ENCODE data around the gene ARFIP1.

Gene ARFIP1

GRCh38 chr4:152937336-152938236, 157.8 kb downstream of the ARFIP1 start:
- FAIRE-seq (no peak), DNase-seq (ENCODE audit: low spot score) (peak; percentile 19)

GRCh38 chr4:152938237-152938947, 158.6 kb downstream of the ARFIP1 start:
- DNase-seq (ENCODE audit: low spot score): no peak
- FAIRE-seq: no peak

- FAIRE-seq: no peak
- DNase-seq (ENCODE audit: low spot score): no peak
These were observed 159.9 kb downstream of the ARFIP1 start for GRCh38 chr4:152939621-152940020.

- FAIRE-seq (no peak), DNase-seq (ENCODE audit: low spot score) (no peak)
These were observed 160.7 kb downstream of the ARFIP1 start for GRCh38 chr4:152940461-152940860.

- no peak for FAIRE-seq
- DNase-seq (ENCODE audit: low spot score): no peak
These were observed 161.7 kb downstream of the ARFIP1 start for GRCh38 chr4:152941411-152941810.

GRCh38 chr4:152942346-152942745, 162.6 kb downstream of the ARFIP1 start:
- DNase-seq (ENCODE audit: low spot score) (no peak), FAIRE-seq (no peak)

- FAIRE-seq (no peak), DNase-seq (ENCODE audit: low spot score) (no peak)
These were observed 163.9 kb downstream of the ARFIP1 start for GRCh38 chr4:152943672-152944071.

- DNase-seq (ENCODE audit: low spot score): no peak
- FAIRE-seq: no peak
These were observed 165.0 kb downstream of the ARFIP1 start for GRCh38 chr4:152944666-152945320.

- FAIRE-seq: no peak
- no peak for DNase-seq (ENCODE audit: low spot score)
These were observed 165.9 kb downstream of the ARFIP1 start for GRCh38 chr4:152945639-152946038.

GRCh38 chr4:152946446-152946845, 166.7 kb downstream of the ARFIP1 start:
- no peak for FAIRE-seq
- no peak for DNase-seq (ENCODE audit: low spot score)

- DNase-seq (ENCODE audit: low spot score) (no peak), FAIRE-seq (no peak)
These were observed 167.6 kb downstream of the ARFIP1 start for GRCh38 chr4:152947311-152947710.

GRCh38 chr4:152949930-152950329, 170.2 kb downstream of the ARFIP1 start:
- DNase-seq (ENCODE audit: low spot score) (no peak), FAIRE-seq (no peak)

- DNase-seq (ENCODE audit: low spot score) (no peak), FAIRE-seq (no peak)
These were observed 170.9 kb downstream of the ARFIP1 start for GRCh38 chr4:152950402-152951274.

- FAIRE-seq: no peak
- no peak for DNase-seq (ENCODE audit: low spot score)
These were observed 171.6 kb downstream of the ARFIP1 start for GRCh38 chr4:152951348-152951747.

GRCh38 chr4:152953514-152953913, 173.8 kb downstream of the ARFIP1 start:
- FAIRE-seq (no peak), DNase-seq (ENCODE audit: low spot score) (no peak)

GRCh38 chr4:152954741-152955140, 175.0 kb downstream of the ARFIP1 start:
- DNase-seq (ENCODE audit: low spot score): no peak
- no peak for FAIRE-seq

GRCh38 chr4:152956147-152956546, 176.4 kb downstream of the ARFIP1 start:
- FAIRE-seq (no peak), DNase-seq (ENCODE audit: low spot score) (no peak)

GRCh38 chr4:152956650-152957436, 177.1 kb downstream of the ARFIP1 start:
- no peak for FAIRE-seq
- DNase-seq (ENCODE audit: low spot score): no peak

- DNase-seq (ENCODE audit: low spot score) (no peak), FAIRE-seq (no peak)
These were observed 177.8 kb downstream of the ARFIP1 start for GRCh38 chr4:152957437-152958171.

- FAIRE-seq (no peak), DNase-seq (ENCODE audit: low spot score) (no peak)
These were observed 179.3 kb downstream of the ARFIP1 start for GRCh38 chr4:152959080-152959479.

Measured in urothelium cell line (cell line).